ENCODE measurements around the gene ACOX3. TPM values are rescaled to one million over a fixed set of nuclear protein-coding genes. Genes with fewer than 3 reads are reported as not detected.

ACOX3 gene
- total RNA-seq, 1 donor from 2014 or later, result 34.0 TPM

DNA sequence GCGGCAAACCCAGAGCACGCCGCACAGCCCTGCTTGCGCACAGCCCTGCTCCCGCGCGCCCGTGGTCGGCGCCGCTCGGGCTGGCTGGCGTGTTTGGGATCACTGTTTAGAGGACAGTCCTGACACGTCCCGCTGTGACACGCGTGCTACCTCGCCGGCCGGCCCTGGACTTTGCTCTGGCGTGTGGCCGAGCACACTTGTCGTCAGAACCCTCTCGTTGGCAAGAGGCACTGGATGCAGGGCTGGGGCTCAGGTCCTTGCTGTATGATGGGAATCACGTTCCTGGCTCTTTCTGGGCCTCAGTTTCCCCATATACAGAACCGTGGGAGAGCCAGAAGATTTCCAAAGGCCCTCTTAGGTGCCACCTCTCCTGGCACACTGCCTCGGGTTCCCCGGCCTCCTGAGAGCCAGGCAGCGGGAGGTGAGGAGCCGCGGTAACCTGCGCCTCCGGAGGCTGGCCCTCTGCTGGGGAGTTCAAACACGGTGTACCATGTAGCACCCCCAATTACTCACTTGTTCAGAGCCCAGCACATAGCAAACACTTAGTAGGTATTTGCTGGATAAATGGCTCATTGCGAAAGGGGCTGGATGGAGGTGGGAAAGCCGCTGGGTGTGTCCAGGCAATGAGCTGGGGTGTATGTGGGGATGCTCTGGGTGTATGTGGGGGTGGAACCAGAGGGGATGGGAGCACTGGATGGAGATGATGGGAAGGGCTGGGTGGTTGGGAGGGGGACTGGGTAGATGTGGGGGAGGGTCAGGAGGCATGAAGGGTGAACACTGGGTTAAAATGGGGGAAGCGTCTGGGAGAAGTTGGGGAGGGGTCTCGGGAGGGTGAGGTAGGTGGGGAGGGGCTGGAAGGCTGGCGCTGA is 94.3 kb downstream of the ACOX3 start:
- H3K4me1 Mint-ChIP-seq (ENCODE audit: unreplicated experiment), result no peaks in the 10 kb centered on the region
- DNase-seq (ENCODE audit: extremely low spot score, unreplicated experiment), result peak; percentile 66
- H3K27me3 Mint-ChIP-seq, result no peaks in the 10 kb centered on the region
- TF ChIP-seq, protein P1, sequence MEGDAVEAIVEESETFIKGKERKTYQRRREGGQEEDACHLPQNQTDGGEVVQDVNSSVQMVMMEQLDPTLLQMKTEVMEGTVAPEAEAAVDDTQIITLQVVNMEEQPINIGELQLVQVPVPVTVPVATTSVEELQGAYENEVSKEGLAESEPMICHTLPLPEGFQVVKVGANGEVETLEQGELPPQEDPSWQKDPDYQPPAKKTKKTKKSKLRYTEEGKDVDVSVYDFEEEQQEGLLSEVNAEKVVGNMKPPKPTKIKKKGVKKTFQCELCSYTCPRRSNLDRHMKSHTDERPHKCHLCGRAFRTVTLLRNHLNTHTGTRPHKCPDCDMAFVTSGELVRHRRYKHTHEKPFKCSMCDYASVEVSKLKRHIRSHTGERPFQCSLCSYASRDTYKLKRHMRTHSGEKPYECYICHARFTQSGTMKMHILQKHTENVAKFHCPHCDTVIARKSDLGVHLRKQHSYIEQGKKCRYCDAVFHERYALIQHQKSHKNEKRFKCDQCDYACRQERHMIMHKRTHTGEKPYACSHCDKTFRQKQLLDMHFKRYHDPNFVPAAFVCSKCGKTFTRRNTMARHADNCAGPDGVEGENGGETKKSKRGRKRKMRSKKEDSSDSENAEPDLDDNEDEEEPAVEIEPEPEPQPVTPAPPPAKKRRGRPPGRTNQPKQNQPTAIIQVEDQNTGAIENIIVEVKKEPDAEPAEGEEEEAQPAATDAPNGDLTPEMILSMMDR (conservative IDR thresholded peaks at IDR 0.05), result no peak
- H3K36me3 Mint-ChIP-seq, result no peaks in the 10 kb centered on the region
- H3K27ac Mint-ChIP-seq, result no peak overlapping the region
- H3K4me3 Mint-ChIP-seq, result no peak overlapping the region
- no peaks in the 10 kb centered on the region for H3K9me3 Mint-ChIP-seq

DNA sequence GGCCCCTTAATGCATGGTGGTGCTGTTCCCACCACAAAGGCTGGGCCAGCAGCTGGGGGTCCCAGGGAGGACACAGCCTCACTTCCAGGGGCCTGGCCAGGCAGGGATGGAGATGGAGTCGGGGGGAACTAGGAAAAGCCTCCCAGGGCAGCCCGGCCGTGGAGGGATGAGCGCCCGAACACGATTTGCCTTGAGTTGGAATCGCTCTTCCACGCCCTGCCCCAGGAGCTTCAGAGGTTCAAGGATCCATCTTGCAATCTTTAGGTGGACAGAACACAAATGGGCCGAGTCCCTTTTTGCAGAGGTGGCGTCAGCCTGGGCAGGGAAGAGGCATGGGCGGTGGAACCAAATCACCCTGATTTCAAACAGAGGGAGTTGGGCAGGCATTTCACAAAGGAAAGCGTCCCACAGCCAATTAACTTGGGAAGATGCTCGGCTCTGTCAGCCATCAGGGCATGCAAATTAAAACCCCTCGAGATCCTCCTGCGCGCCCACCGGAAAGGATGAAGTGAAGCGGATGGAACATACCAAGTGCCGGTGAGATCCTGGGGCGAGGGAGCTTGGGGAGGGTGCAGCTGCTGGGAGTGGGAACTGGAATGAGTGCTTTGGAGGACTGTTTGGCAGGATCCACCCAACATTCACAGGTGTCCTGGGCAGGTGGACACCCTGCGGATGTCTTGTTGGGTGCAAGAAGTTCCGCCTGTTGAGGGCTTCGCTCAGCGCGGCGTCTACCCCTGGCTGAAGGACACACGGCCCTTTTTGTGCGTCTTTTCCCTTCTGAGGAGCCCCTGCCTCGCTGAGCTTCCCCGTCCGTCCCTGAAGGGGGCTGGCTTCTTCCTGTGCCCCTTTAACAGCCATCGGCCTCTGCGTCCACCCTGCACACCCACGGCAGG is 95.2 kb downstream of the ACOX3 start:
- no peaks in the 10 kb centered on the region for H3K9me3 Mint-ChIP-seq
- no peaks in the 10 kb centered on the region for H3K4me1 Mint-ChIP-seq (ENCODE audit: unreplicated experiment)
- TF ChIP-seq, protein P1 (conservative IDR thresholded peaks at IDR 0.05), result no peak
- H3K36me3 Mint-ChIP-seq, result no peaks in the 10 kb centered on the region
- no peaks in the 10 kb centered on the region for H3K27me3 Mint-ChIP-seq
- no peak overlapping the region for H3K27ac Mint-ChIP-seq
- DNase-seq (ENCODE audit: extremely low spot score, unreplicated experiment), result peak; percentile 60
- H3K4me3 Mint-ChIP-seq, result no peak overlapping the region

- TF ChIP-seq, protein P1 (conservative IDR thresholded peaks at IDR 0.05), result no peak
- Mint-ChIP-seq H3K9me3 (no peaks in the 10 kb centered on the region), H3K27ac (no peak overlapping the region), H3K4me1 (ENCODE audit: unreplicated experiment) (no peaks in the 10 kb centered on the region), H3K4me3 (no peak overlapping the region), H3K36me3 (no peaks in the 10 kb centered on the region), H3K27me3 (no peaks in the 10 kb centered on the region)
- DNase-seq (ENCODE audit: extremely low spot score, unreplicated experiment), result peak; percentile 52
Observed at GRCh38 chr4:8344377-8344776, 96.1 kb downstream of the ACOX3 start.

DNA sequence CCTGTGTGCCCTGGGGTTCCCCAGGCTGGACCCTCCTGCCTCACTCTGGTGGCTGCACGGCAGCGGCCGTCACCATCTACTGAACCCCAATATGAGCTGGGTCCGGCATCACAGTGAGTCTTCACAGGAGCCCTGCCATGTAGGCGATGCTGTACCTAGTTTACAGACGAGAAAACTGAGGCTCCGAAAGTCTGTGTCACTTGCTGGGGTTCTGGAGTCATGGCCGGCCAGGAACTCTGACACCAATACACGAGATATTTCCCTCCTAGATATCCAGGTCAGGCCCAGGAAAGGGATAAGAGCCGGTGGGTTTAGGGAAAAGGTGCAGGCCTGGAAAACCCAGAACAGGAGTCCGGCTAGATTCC is 96.6 kb downstream of the ACOX3 start:
- no peak overlapping the region for H3K4me3 Mint-ChIP-seq
- DNase-seq (ENCODE audit: extremely low spot score, unreplicated experiment), result no peak
- no peaks in the 10 kb centered on the region for H3K36me3 Mint-ChIP-seq
- H3K4me1 Mint-ChIP-seq (ENCODE audit: unreplicated experiment), result no peaks in the 10 kb centered on the region
- no peaks in the 10 kb centered on the region for H3K27me3 Mint-ChIP-seq
- TF ChIP-seq, protein P1 (conservative IDR thresholded peaks at IDR 0.05), result no peak
- no peak overlapping the region for H3K27ac Mint-ChIP-seq
- no peaks in the 10 kb centered on the region for H3K9me3 Mint-ChIP-seq

DNA sequence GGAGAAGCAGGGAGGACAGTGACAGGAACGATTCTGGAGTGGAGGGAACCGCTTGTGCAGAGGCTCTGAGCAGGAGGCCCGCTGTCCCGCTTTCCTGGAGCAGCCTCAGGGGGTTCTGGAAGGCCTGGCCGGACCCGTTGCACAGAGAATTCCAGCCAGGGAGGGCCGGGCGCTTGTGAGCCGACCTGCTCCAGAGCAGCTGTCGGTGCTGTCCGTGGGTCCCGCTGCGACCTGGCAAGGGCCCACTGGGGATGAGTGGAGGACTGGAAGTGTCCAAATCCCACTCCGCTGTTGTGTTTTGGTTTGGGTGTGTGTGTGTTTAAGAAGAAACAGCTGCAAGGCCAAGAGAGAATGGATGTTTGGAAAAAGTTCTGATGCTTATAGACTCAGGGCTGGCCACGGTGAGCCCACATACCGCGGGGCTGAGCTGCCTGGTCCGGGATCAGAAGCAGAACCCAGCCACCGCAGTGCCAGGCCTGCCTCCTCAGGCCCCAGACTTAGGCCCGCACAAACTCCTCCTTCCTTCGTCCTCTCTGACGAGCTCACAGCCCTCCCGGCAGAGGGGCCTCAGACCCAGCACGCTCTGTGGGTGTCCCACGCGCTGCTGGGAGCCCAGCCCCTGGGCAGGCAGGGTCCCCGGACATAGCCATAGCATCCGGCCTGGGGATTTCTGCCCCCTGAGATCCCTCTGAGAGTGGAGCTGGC is 97.1 kb downstream of the ACOX3 start:
- peak; percentile 61 for DNase-seq (ENCODE audit: extremely low spot score, unreplicated experiment)
- Mint-ChIP-seq H3K36me3 (no peaks in the 10 kb centered on the region), H3K9me3 (peaks cover under 1% of the 10 kb centered on the region), H3K4me1 (ENCODE audit: unreplicated experiment) (no peaks in the 10 kb centered on the region), H3K27me3 (no peaks in the 10 kb centered on the region), H3K27ac (no peak overlapping the region), H3K4me3 (no peak overlapping the region)
- TF ChIP-seq, protein P1 (conservative IDR thresholded peaks at IDR 0.05), result no peak
